IMR-90 (cell line): ENCODE data around the gene BCAS3. TPM values are rescaled to one million over a fixed set of nuclear protein-coding genes. Genes with fewer than 3 reads are reported as not detected.

Source experiments
- ATAC-seq: fragments of 200-7000 bp; cut with Tn5 transposase; 2 replicates; pipeline ENCODE4 v1.9.1; 2020; ENCODE audit warnings: low read depth, mild to moderate bottlenecking, moderate library complexity
- BruUV-seq: library from RNA; stranded (reverse); fragments of 400-500 nt; replicated peaks from 2 replicates; lab custom pipeline; 2021; lab: Mats Ljungman, UMichigan
- CTCF ChIA-PET: fragments of 300-600 bp; formaldehyde crosslinking; extraction: SDS; loops from one replicate; lab custom pipeline; 2021; ENCODE audit warnings: antibody characterized with exemption; lab: Yijun Ruan, JAX
- POLR2A ChIA-PET: fragments of 300-600 bp; sonication (Branson Sonifier 250); formaldehyde crosslinking; loops from one replicate; lab custom pipeline; 2022; ENCODE audit warnings: antibody characterized with exemption; ENCODE audit not compliant: unreplicated experiment; lab: Charles Lee
- DNase-seq: peaks from one replicate; pipeline ENCODE4 v3.0.0; 2013
- H2AFZ ChIP-seq: replicated peaks from 2 replicates; pipeline ENCODE3; 2013; ENCODE audit warnings: low read length, mild to moderate bottlenecking; ENCODE audit not compliant: poor library complexity
- H2AK5ac ChIP-seq: 2 replicates; pipeline ENCODE4 v1.6.1; 2013; ENCODE audit warnings: low read depth, low read length, inconsistent platforms
- H2AK9ac ChIP-seq: replicated peaks from 2 replicates; pipeline ENCODE3; 2013; ENCODE audit warnings: mild to moderate bottlenecking, low read depth, low read length, moderate library complexity; ENCODE audit not compliant: poor library complexity
- H2BK120ac ChIP-seq: 2 replicates; pipeline ENCODE4 v1.6.1; 2013; ENCODE audit warnings: low read depth, low read length, inconsistent platforms
- H2BK15ac ChIP-seq: 3 replicates; pipeline ENCODE4 v1.6.1; 2013; ENCODE audit warnings: low read depth, low read length, inconsistent platforms
- H2BK20ac ChIP-seq: 2 replicates; pipeline ENCODE4 v1.6.1; 2013; ENCODE audit warnings: low read depth, mild to moderate bottlenecking, inconsistent platforms, low read length, moderate library complexity
- H2BK5ac ChIP-seq: 2 replicates; pipeline ENCODE4 v1.6.1; 2013; ENCODE audit warnings: mild to moderate bottlenecking, low read depth, low read length, inconsistent platforms; ENCODE audit not compliant: poor library complexity, severe bottlenecking
- H3K14ac ChIP-seq: replicated peaks from 2 replicates; pipeline ENCODE4 v1.6.1; 2013; ENCODE audit warnings: low read depth, low read length, inconsistent platforms
- H3K18ac ChIP-seq: 2 replicates; pipeline ENCODE4 v1.6.1; 2013; ENCODE audit warnings: low read depth, low read length, control low read depth
- H3K23ac ChIP-seq: 2 replicates; pipeline ENCODE4 v1.6.1; 2013; ENCODE audit warnings: low read depth, low read length, inconsistent platforms
- H3K27ac ChIP-seq: 2 replicates; pipeline ENCODE4 v1.5.1; 2013; ENCODE audit warnings: mild to moderate bottlenecking, control low read depth, low read length; ENCODE audit not compliant: insufficient read depth
- H3K27me3 ChIP-seq: 2 replicates; pipeline ENCODE4 v1.6.1; 2013; ENCODE audit warnings: low read length; ENCODE audit not compliant: control insufficient read depth, insufficient read depth
- H3K36me3 ChIP-seq: 2 replicates; pipeline ENCODE4 v1.6.1; 2013; ENCODE audit warnings: low read length, mixed read lengths; ENCODE audit not compliant: control insufficient read depth, insufficient read depth
- H3K4ac ChIP-seq: 2 replicates; pipeline ENCODE4 v1.6.1; 2013; ENCODE audit warnings: low read depth, low read length, inconsistent platforms
- H3K4me1 ChIP-seq: 2 replicates; pipeline ENCODE4 v1.6.1; 2013; ENCODE audit warnings: low read length, mixed read lengths; ENCODE audit not compliant: control insufficient read depth, insufficient read depth
- H3K4me2 ChIP-seq: 2 replicates; pipeline ENCODE4 v1.6.1; 2013; ENCODE audit warnings: low read depth, mild to moderate bottlenecking, control low read depth, low read length, moderate library complexity
- H3K4me3 ChIP-seq: 2 replicates; pipeline ENCODE4 v1.5.1; 2013; ENCODE audit warnings: low read depth, mild to moderate bottlenecking, control low read depth, low read length, moderate library complexity; ENCODE audit not compliant: insufficient read depth
- H3K56ac ChIP-seq: 2 replicates; pipeline ENCODE4 v1.6.1; 2013; ENCODE audit warnings: low read length, inconsistent platforms; ENCODE audit not compliant: insufficient read depth; ENCODE audit errors: extremely low read depth
- H3K79me1 ChIP-seq, 2 experiments: 2 replicates each; pipeline ENCODE4 v1.6.1; 2013; ENCODE audit warnings: low read length in 2 of 2, inconsistent platforms in 1 of 2, low read depth in 1 of 2
- H3K9ac ChIP-seq: 2 replicates; pipeline ENCODE4 v1.6.1; 2013; ENCODE audit warnings: low read depth, low read length, control low read depth
- H3K9me1 ChIP-seq: 2 replicates; pipeline ENCODE4 v1.6.1; 2013; ENCODE audit warnings: low read length, inconsistent platforms; ENCODE audit not compliant: insufficient read depth
- H3K9me3 ChIP-seq: 2 replicates; pipeline ENCODE4 v1.6.1; 2013; ENCODE audit warnings: low read length; ENCODE audit not compliant: control insufficient read depth, insufficient read depth
- H4K20me1 ChIP-seq: 2 replicates; pipeline ENCODE4 v1.6.1; 2013; ENCODE audit warnings: low read length, inconsistent platforms; ENCODE audit not compliant: insufficient read depth
- H4K5ac ChIP-seq: 2 replicates; pipeline ENCODE4 v1.6.1; 2013; ENCODE audit warnings: mild to moderate bottlenecking, low read depth, low read length, control low read depth
- H4K8ac ChIP-seq, 2 experiments: 2 replicates each; pipeline ENCODE4 v1.6.1; 2013; ENCODE audit warnings: low read depth in 2 of 2, low read length in 2 of 2, control low read depth in 1 of 2, inconsistent platforms in 1 of 2
- H4K91ac ChIP-seq: 2 replicates; pipeline ENCODE4 v1.6.1; 2013; ENCODE audit warnings: low read depth, low read length, inconsistent platforms; ENCODE audit not compliant: insufficient read depth
- CHD1 ChIP-seq: IDR thresholded peaks from 2 replicates; pipeline ENCODE4 v1.6.1; 2012; ENCODE audit warnings: low read depth, low read length, improper control_type of control experiment
- MAFK ChIP-seq: IDR thresholded peaks from 2 replicates; pipeline ENCODE4 v1.6.1; 2012; ENCODE audit warnings: low read depth, low read length, improper control_type of control experiment
- POLR2A ChIP-seq: IDR thresholded peaks from 2 replicates; pipeline ENCODE4 v1.6.1; 2012; ENCODE audit warnings: mild to moderate bottlenecking, low read depth, low read length
- RAD21 ChIP-seq: IDR thresholded peaks from 2 replicates; pipeline ENCODE4 v1.6.1; 2012; ENCODE audit warnings: low read length, improper control_type of control experiment
- RCOR1 ChIP-seq: IDR thresholded peaks from 2 replicates; pipeline ENCODE4 v1.6.1; 2012; ENCODE audit warnings: mild to moderate bottlenecking, low read length, improper control_type of control experiment; ENCODE audit not compliant: insufficient replicate concordance
- RFX5 ChIP-seq: IDR thresholded peaks from 2 replicates; pipeline ENCODE4 v1.8.0; 2012; ENCODE audit warnings: low read depth, mild to moderate bottlenecking, low read length, moderate library complexity
- SMC3 ChIP-seq: fragments of 150-350 bp; IDR thresholded peaks from 2 replicates; pipeline ENCODE4 v1.6.1; 2016; ENCODE audit warnings: low read depth, mild to moderate bottlenecking, antibody characterized with exemption, low read length, moderate library complexity
- dilution Hi-C: fragments of 300-500 bp; cut with HindIII; formaldehyde crosslinking; loops from one replicate; pipeline ENCODE4 v1.14.3; 2018; ENCODE audit warnings: low sequenced_read_pairs; ENCODE audit not compliant: unreplicated experiment
- in situ Hi-C: fragments of 300-500 bp; cut with MboI; formaldehyde crosslinking; loops from 3 replicates; pipeline ENCODE4 v1.14.3; 2019; ENCODE audit warnings: low sequenced_read_pairs, inconsistent platforms, mixed read lengths
- intact Hi-C: fragments of 100-400 bp; cut with micrococcal nuclease; formaldehyde crosslinking; loops from 2 replicates; pipeline ENCODE4 v1.10.0; 2022
- polyA plus RNA-seq, 3 experiments: library from polyadenylated mRNA; depleted of rRNA; stranded (reverse); fragments of >200 nt; gene quantifications; 2 replicates each; pipeline ENCODE4 v1.2.3, GENCODE V29; 2012; ENCODE audit warnings: low replicate concordance in 1 of 3
- total RNA-seq: library from RNA; depleted of rRNA; stranded (reverse); fragments of >200 nt; gene quantifications from 2 replicates; pipeline ENCODE4 v1.2.3, GENCODE V29; 2012
- TF ChIP-seq, protein P1 (sequence below): fragments of 150-350 bp; IDR thresholded peaks from 2 replicates; pipeline ENCODE4 v1.6.1; 2017; ENCODE audit warnings: mild to moderate bottlenecking, antibody characterized with exemption, low read length, low read depth

Gene BCAS3
- total and polyA plus RNA-seq, 2 of the 4 experiments (the other 2 are of a cell fraction) = 6.3 to 27.1 TPM

- DNase-seq (peak; percentile 47), ATAC-seq (no peak)
- POLR2A ChIA-PET = no interaction called here
- H3K4ac ChIP-seq = no peak overlapping the region
- no peak overlapping the region for H4K5ac ChIP-seq
- H3K36me3 ChIP-seq = peaks cover 5% of the 10 kb centered on the region; the same call in 1 of the 2 replicates
- no peak for TF ChIP-seq RCOR1
- no peak for TF ChIP-seq RAD21
- no peak for TF ChIP-seq SMC3
- no peak for TF ChIP-seq POLR2A
- no peak for TF ChIP-seq RFX5
- no peak for TF ChIP-seq CHD1
- TF ChIP-seq MAFK = no peak
- TF ChIP-seq, protein P1, sequence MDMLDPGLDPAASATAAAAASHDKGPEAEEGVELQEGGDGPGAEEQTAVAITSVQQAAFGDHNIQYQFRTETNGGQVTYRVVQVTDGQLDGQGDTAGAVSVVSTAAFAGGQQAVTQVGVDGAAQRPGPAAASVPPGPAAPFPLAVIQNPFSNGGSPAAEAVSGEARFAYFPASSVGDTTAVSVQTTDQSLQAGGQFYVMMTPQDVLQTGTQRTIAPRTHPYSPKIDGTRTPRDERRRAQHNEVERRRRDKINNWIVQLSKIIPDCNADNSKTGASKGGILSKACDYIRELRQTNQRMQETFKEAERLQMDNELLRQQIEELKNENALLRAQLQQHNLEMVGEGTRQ = no peak
- H3K27ac ChIP-seq = no peak overlapping the region
- no peak overlapping the region for H2BK120ac ChIP-seq
- no peaks in the 10 kb centered on the region for H3K27me3 ChIP-seq
- no peak overlapping the region for H3K18ac ChIP-seq
- H3K9me1 ChIP-seq = no peaks in the 10 kb centered on the region
- no peaks in the 10 kb centered on the region for H3K9me3 ChIP-seq
- no peak overlapping the region for H2BK20ac ChIP-seq
- H3K23ac ChIP-seq = no peak overlapping the region
- no peak overlapping the region for H4K8ac ChIP-seq
- H3K79me1 ChIP-seq = no peaks in the 10 kb centered on the region
- no peak overlapping the region for H2AK5ac ChIP-seq
- no peak overlapping the region for H2AFZ ChIP-seq
- H2BK15ac ChIP-seq = no peak overlapping the region
- intact Hi-C loops = no loop called here
- dilution Hi-C loops = no loop called here
- no peak overlapping the region for H3K9ac ChIP-seq
- H4K91ac ChIP-seq = no peak overlapping the region
- H3K4me3 ChIP-seq = no peak overlapping the region
- H2AK9ac ChIP-seq = no peak overlapping the region
- CTCF ChIA-PET = no interaction called here
- no TSS peak for BruUV-seq
- H2BK5ac ChIP-seq = no peak overlapping the region
- H3K56ac ChIP-seq = no peak overlapping the region
- no peaks in the 10 kb centered on the region for H3K4me1 ChIP-seq
- H3K14ac ChIP-seq = no peak overlapping the region
- H3K4me2 ChIP-seq = no peak overlapping the region
- in situ Hi-C loops = no loop called here
- H4K20me1 ChIP-seq = no peaks in the 10 kb centered on the region
Measured at GRCh38 chr17:60695960-60696359, 18.3 kb downstream of the BCAS3 start.
